Measurements from ENCODE around the gene SLC12A2. TPM values are rescaled to one million over a fixed set of nuclear protein-coding genes. Genes with fewer than 3 reads are reported as not detected.

Gene SLC12A2
- polyA plus RNA-seq (2011; rRNA removed) (4.8 and 8.0 TPM in 2 replicates), polyA minus RNA-seq (2011; rRNA and poly(A)+ RNA removed) (12.2 and 12.8 TPM in 2 replicates)

DNA sequence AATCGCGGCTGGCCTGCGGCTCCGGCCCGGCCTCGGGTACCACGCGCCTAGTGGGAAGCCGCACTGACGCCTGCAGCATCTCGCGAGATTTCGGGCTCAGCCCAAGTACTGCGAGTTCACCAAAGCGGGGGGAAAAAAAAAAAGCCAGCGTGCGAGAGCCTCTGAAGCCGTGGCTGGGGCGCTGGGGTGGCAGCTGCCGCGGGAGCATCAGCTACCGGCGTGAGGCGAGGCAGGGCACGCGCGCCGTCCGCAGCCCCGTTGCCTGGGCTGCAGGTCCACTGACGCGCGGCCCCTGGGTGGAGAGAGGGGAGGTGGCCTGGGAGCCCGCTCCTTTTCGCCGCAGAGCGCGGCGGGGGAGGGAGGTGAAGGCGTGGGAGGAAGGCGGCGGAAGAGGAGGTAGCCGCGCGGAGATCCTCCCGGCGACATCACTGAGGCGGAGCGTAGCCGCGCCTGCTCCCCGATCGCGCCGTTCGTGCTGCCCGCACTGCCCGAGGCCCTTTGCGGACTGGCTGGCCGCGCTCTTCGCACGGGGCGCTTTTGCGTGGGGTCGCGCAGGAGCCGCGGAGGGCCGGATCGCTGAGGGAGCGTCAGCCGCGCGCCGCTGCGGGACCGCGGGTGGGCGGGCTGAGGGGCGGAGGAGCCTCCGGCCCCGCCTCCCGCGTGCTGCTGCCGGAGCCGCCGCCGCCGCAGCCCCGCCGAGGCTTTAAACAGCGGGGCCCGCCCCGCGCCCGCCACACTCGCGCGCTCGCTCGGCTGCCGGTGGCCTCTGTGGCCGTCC lies at the start of gene SLC12A2:
SLC12A2 (plus strand) TSS at position 734 of the 778 bp plus-strand sequence. CDS start 189 bp downstream, outside the sequence.
- POLR2A ChIA-PET, result no interaction called here
- TF ChIP-seq, protein P1, sequence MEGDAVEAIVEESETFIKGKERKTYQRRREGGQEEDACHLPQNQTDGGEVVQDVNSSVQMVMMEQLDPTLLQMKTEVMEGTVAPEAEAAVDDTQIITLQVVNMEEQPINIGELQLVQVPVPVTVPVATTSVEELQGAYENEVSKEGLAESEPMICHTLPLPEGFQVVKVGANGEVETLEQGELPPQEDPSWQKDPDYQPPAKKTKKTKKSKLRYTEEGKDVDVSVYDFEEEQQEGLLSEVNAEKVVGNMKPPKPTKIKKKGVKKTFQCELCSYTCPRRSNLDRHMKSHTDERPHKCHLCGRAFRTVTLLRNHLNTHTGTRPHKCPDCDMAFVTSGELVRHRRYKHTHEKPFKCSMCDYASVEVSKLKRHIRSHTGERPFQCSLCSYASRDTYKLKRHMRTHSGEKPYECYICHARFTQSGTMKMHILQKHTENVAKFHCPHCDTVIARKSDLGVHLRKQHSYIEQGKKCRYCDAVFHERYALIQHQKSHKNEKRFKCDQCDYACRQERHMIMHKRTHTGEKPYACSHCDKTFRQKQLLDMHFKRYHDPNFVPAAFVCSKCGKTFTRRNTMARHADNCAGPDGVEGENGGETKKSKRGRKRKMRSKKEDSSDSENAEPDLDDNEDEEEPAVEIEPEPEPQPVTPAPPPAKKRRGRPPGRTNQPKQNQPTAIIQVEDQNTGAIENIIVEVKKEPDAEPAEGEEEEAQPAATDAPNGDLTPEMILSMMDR (IDR thresholded peaks at IDR 0.05; ENCODE audit: insufficient read depth, low read depth, low read length), result no peak
- CTCF ChIA-PET, result interaction anchor here (1.2 to 2.0 kb wide), 4 partner anchors 10 to 519 kb away, joined by 3 to 7 read pairs (median 4); no protein-coding TSS in a partner anchor

DNA sequence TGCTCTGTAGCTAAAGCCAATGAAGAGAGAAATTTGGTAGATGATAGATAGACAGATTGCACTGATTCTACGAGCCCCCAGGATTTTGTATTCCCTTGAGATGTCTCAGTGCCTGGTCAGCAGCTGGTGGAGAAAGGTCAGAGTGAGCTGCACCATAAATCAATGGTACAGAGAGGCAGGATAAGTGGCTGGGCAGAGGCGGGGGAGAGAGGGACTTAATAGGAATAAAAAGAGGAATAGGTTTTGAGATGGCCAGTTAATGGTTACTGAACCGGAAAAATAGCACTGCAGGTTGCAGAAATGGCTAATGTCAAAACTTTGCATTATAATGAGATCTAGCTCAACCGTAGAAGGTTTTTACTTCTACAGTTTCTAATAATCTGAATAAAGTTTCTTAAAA lies 47.9 kb upstream of the SLC12A2 start:
- H3K36me3 ChIP-seq (ENCODE audit: control insufficient read depth, insufficient read depth, low read length), result no peaks in the 10 kb centered on the region
- TF ChIP-seq, protein P1 (IDR thresholded peaks at IDR 0.05; ENCODE audit: insufficient read depth, low read depth, low read length), result no peak
- H3K27me3 ChIP-seq (ENCODE audit: control insufficient read depth, insufficient read depth, low read length), result no peaks in the 10 kb centered on the region
- H3K4me3 ChIP-seq (ENCODE audit: low read depth, low read length), result no peak overlapping the region
- DNase-seq (ENCODE audit: low read depth), result no peak
- ChIA-PET POLR2A (interaction anchor here (0.5 kb wide), 1 partner anchor 217 kb away, joined by 3 read pairs; no protein-coding TSS in a partner anchor), CTCF (interaction anchor here (0.8 kb wide), 1 partner anchor 126 kb away, joined by 3 read pairs; no protein-coding TSS in a partner anchor)

More for the DNA sequence above, at the start of gene SLC12A2:
- no peaks in the 10 kb centered on the region for H3K27me3 ChIP-seq (ENCODE audit: control insufficient read depth, insufficient read depth, low read length)
- H3K36me3 ChIP-seq (ENCODE audit: control insufficient read depth, insufficient read depth, low read length), result no peaks in the 10 kb centered on the region
- peak within 1 kb of the TSS; percentile 72 for H3K4me3 ChIP-seq (ENCODE audit: low read depth, low read length)
- DNase-seq (ENCODE audit: low read depth), result peak; percentile 61

DNA sequence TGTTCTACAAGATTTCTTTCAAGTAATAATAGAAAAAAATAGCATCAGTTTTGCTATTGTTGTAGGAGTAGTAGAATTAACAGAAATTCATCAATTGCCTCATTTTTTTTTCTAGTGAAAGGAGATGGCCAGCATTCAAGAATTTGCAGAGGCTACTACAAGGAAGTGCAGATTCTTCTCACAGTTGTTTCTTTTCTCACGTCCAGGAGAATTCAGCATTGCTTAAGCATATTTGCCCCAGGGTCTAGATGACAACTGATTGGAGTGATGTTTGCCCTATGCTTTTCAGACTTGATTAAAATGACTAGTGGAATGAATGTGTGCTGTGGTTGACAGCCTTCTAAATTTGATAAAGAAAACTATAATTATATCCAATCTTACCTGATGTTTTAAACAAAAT lies 46.6 kb upstream of the SLC12A2 start:
- no peaks in the 10 kb centered on the region for H3K27me3 ChIP-seq (ENCODE audit: control insufficient read depth, insufficient read depth, low read length)
- no peak for DNase-seq (ENCODE audit: low read depth)
- ChIA-PET CTCF (no interaction called here), POLR2A (no interaction called here)
- TF ChIP-seq, protein P1 (IDR thresholded peaks at IDR 0.05; ENCODE audit: insufficient read depth, low read depth, low read length), result no peak
- H3K4me3 ChIP-seq (ENCODE audit: low read depth, low read length), result no peak overlapping the region
- H3K36me3 ChIP-seq (ENCODE audit: control insufficient read depth, insufficient read depth, low read length), result no peaks in the 10 kb centered on the region

DNA sequence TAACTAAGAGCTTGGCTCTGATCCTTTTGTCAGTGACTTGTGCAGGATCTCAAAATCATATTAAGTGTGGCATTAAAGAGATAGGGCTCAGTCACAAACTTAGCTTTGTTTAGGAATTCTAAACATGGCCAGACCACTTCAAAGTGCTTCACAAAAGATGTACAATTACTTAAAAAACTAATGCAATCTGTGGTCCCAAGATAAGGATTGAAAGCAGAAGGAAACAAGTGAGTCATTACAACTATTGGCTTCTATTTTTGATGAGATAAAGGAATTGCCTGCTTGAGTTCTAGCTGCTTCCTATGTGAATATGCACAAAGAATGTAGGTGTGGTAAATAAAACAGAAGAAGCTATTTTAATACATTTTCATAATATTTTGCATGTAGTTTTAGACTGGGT lies 44.9 kb upstream of the SLC12A2 start:
- CTCF ChIA-PET, result no interaction called here
- TF ChIP-seq, protein P1 (IDR thresholded peaks at IDR 0.05; ENCODE audit: insufficient read depth, low read depth, low read length), result no peak
- no peak for DNase-seq (ENCODE audit: low read depth)
- POLR2A ChIA-PET, result no interaction called here
- H3K27me3 ChIP-seq (ENCODE audit: control insufficient read depth, insufficient read depth, low read length), result no peaks in the 10 kb centered on the region
- H3K36me3 ChIP-seq (ENCODE audit: control insufficient read depth, insufficient read depth, low read length), result no peaks in the 10 kb centered on the region
- H3K4me3 ChIP-seq (ENCODE audit: low read depth, low read length), result no peak overlapping the region

DNA sequence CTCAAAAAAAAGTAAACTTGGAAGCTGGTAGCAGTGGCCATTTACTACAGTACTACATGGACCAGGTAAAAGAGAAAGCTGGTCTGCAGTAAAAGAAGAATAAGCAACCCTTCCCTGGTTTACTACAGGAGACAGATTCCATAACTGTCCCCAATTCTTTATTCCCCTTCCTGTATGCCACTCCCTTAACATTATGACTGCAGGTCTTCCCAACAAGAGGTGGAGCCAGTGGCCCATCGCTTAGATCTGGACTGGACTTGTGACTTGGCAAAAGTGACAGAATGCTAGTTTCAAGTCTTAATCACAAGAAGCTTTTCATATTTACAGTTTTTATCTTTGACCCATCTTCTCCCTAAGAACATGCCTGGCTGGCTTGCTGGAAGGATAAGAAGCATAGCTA lies 42.6 kb upstream of the SLC12A2 start:
- no peaks in the 10 kb centered on the region for H3K27me3 ChIP-seq (ENCODE audit: control insufficient read depth, insufficient read depth, low read length)
- H3K4me3 ChIP-seq (ENCODE audit: low read depth, low read length), result no peak overlapping the region
- ChIA-PET CTCF (interaction anchor here (0.9 kb wide), 1 partner anchor 13 kb away, joined by 4 read pairs; no protein-coding TSS in a partner anchor), POLR2A (no interaction called here)
- TF ChIP-seq, protein P1 (IDR thresholded peaks at IDR 0.05; ENCODE audit: insufficient read depth, low read depth, low read length), result no peak
- H3K36me3 ChIP-seq (ENCODE audit: control insufficient read depth, insufficient read depth, low read length), result no peaks in the 10 kb centered on the region
- DNase-seq (ENCODE audit: low read depth), result no peak

All from BJ (cell line).